Liver (tissue), 9 donors: ENCODE measurements around the gene MCF2L2. TPM values are rescaled to one million over a fixed set of nuclear protein-coding genes. Genes with fewer than 3 reads are reported as not detected.

Experiments
- DNase-seq: peaks from one replicate; pipeline ENCODE4 v3.0.0-alpha.2; 2017; ENCODE audit warnings: low spot score
- H3K27ac ChIP-seq, 2 donors: one replicate each; pipeline ENCODE4 v1.7.0; 2013; ENCODE audit warnings: inconsistent platforms in 2 of 2, low read length in 2 of 2, control low read depth in 1 of 2, low read depth in 1 of 2, mild to moderate bottlenecking in 1 of 2
- H3K27me3 ChIP-seq, 4 donors: one replicate each; pipeline versions ENCODE4 v1.6.1 to v1.7.0; 2013; ENCODE audit warnings: low read length in 3 of 4, inconsistent platforms in 1 of 4, mild to moderate bottlenecking in 1 of 4, moderate library complexity in 1 of 4; ENCODE audit not compliant: control insufficient read depth in 4 of 4, insufficient read depth in 4 of 4
- H3K36me3 ChIP-seq, 4 donors: one replicate each; pipeline versions ENCODE4 v1.6.1 to v1.7.0; 2013; ENCODE audit warnings: low read length in 3 of 4, mild to moderate bottlenecking in 3 of 4, low read depth in 1 of 4, moderate library complexity in 1 of 4; ENCODE audit not compliant: control insufficient read depth in 4 of 4, insufficient read depth in 3 of 4
- H3K4me1 ChIP-seq, 4 donors: one replicate each; pipeline versions ENCODE4 v1.6.1 to v1.7.0; 2013; ENCODE audit warnings: low read length in 3 of 4, mild to moderate bottlenecking in 3 of 4, moderate library complexity in 1 of 4; ENCODE audit not compliant: control insufficient read depth in 4 of 4, insufficient read depth in 4 of 4
- H3K4me3 ChIP-seq, 3 donors: one replicate each; pipeline versions ENCODE4 v1.6.1 to v1.7.0; 2013; ENCODE audit warnings: low read length in 3 of 3, control low read depth in 1 of 3, low read depth in 1 of 3, mild to moderate bottlenecking in 1 of 3
- H3K9ac ChIP-seq, 2 donors: one replicate each; pipeline ENCODE4 v1.7.0; 2013; ENCODE audit warnings: low read length in 2 of 2, mild to moderate bottlenecking in 2 of 2, moderate library complexity in 2 of 2, control low read depth in 1 of 2, low read depth in 1 of 2
- H3K9me3 ChIP-seq, 4 donors: one replicate each; pipeline versions ENCODE4 v1.6.1 to v1.7.0; 2013; ENCODE audit warnings: low read length in 3 of 4; ENCODE audit not compliant: control insufficient read depth in 4 of 4
- EGR1 ChIP-seq, 2 donors: IDR thresholded peaks; 2 replicates each; pipeline ENCODE4 v1.6.1; 2016 to 2018; ENCODE audit warnings: antibody characterized with exemption in 2 of 2, low read depth in 2 of 2
- FOXA1 ChIP-seq: IDR thresholded peaks from 2 replicates; pipeline ENCODE4 v1.6.1; 2016; ENCODE audit warnings: antibody characterized with exemption
- FOXA2 ChIP-seq: IDR thresholded peaks from 2 replicates; pipeline ENCODE4 v1.6.1; 2016; ENCODE audit warnings: antibody characterized with exemption
- GABPA ChIP-seq, 2 donors: IDR thresholded peaks in 1 of 2; conservative IDR thresholded peaks in 1 of 2; 2 replicates each; pipeline ENCODE4 v1.6.1; 2016; ENCODE audit warnings: antibody characterized with exemption in 2 of 2, mild to moderate bottlenecking in 1 of 2, moderate library complexity in 1 of 2
- HNF4A ChIP-seq, 2 donors: conservative IDR thresholded peaks; 2 replicates each; pipeline ENCODE4 v1.6.1; 2016; ENCODE audit warnings: antibody characterized with exemption in 2 of 2, mild to moderate bottlenecking in 2 of 2
- HNF4G ChIP-seq: IDR thresholded peaks from 2 replicates; pipeline ENCODE4 v1.6.1; 2016; ENCODE audit warnings: antibody characterized with exemption
- JUND ChIP-seq, 2 donors: IDR thresholded peaks; 2 replicates each; pipeline ENCODE4 v1.6.1; 2016; ENCODE audit warnings: antibody characterized with exemption in 2 of 2
- NR2F2 ChIP-seq: IDR thresholded peaks from 2 replicates; pipeline ENCODE4 v1.6.1; 2016; ENCODE audit warnings: antibody characterized with exemption
- RXRA ChIP-seq, 2 donors: IDR thresholded peaks; 2 replicates each; pipeline ENCODE4 v1.6.1; 2017 to 2018; ENCODE audit warnings: antibody characterized with exemption in 2 of 2, mild to moderate bottlenecking in 1 of 2
- SP1 ChIP-seq: IDR thresholded peaks from 2 replicates; pipeline ENCODE4 v1.6.1; 2018; ENCODE audit warnings: antibody characterized with exemption, mild to moderate bottlenecking
- TAF1 ChIP-seq: conservative IDR thresholded peaks from 2 replicates; pipeline ENCODE4 v1.6.1; 2016; ENCODE audit warnings: antibody characterized with exemption, mild to moderate bottlenecking
- YY1 ChIP-seq: IDR thresholded peaks from 2 replicates; pipeline ENCODE4 v1.6.1; 2016; ENCODE audit warnings: antibody characterized with exemption, mild to moderate bottlenecking
- WGBS: extraction: QIAGEN DNeasy Blood & Tissue Kit; methylation state at CpG from one replicate; pipeline ENCODE4 v1.1.7; 2013; 5-methylcytosine and 5-hydroxymethylcytosine counted together
- polyA plus RNA-seq, 2 donors: library from polyadenylated mRNA; stranded (reverse) in 1 of 2; unstranded in 1 of 2; fragments of 200-250 nt in 1 of 2; fragments of >200 nt in 1 of 2; fragmentation: Nextera tagmentation in 1 of 2; extraction: Ambion mirVana in 1 of 2; gene quantifications; one replicate each; pipeline versions ENCODE4 v1.2.1 to v1.2.3, GENCODE V29; 2013 to 2015
- total RNA-seq, 2 donors: library from RNA; depleted of rRNA; stranded (reverse); fragments of >200 nt; gene quantifications; one replicate each; pipeline ENCODE4 v1.2.3, GENCODE V29; 2014
- TF ChIP-seq, protein P1 (sequence below): IDR thresholded peaks from 2 replicates; pipeline ENCODE4 v1.6.1; 2016; ENCODE audit warnings: antibody characterized with exemption, mild to moderate bottlenecking
- TF ChIP-seq, protein P2 (sequence below): IDR thresholded peaks from 2 replicates; pipeline ENCODE4 v1.6.1; 2016; ENCODE audit warnings: antibody characterized with exemption
- TF ChIP-seq, protein P3 (sequence below): fragments of 150-350 bp; IDR thresholded peaks from 2 replicates; pipeline ENCODE4 v1.5.1; 2017; ENCODE audit warnings: improper control_type of control experiment, low read depth, low read length; ENCODE audit not compliant: missing input control
- TF ChIP-seq, protein P4 (sequence below): IDR thresholded peaks from 2 replicates; pipeline ENCODE4 v1.6.1; 2016; ENCODE audit warnings: antibody characterized with exemption
- donor health status: healthy.
- donor health status: healthy.
- donor health status: healthy.
- donor health status: healthy.
- donor health status: healthy.

The MCF2L2 gene
- total and polyA plus RNA-seq, 4 donors: 0.02 to 0.47 (median 0.17) TPM; not detected in 1

DNA sequence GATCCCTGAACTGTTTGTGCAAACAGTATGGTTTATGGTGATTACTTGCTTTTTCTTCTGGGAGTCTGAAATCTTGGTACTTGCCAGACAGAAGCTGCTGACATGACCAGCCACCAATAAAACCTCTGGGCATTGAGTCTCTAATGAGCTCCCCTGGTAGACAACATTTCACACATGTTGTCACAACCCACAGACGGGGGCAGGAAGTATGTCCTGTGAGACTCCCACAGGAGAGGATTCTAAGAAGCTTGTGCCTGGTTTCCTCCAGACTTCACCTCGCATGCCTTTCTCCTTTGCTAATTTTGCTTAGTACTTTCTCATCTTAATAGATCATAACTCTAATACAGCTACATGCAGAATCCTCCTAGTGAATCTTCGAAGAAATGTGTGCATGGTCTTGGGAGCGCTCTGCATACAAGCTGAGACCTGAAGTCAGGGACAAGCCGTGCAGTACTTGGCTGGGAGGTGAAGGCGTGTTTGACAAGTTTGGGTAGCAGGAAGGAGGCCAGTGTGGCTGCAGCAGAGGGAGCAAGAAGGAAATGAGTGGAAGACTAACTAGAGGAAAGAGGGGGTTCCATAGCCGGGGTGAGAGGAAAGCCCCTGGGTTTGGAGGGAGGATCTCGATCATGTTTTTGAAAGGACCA lies 126.4 kb downstream of the MCF2L2 start:
- no peak for DNase-seq
- no peak overlapping the region for H3K4me3 ChIP-seq

DNA sequence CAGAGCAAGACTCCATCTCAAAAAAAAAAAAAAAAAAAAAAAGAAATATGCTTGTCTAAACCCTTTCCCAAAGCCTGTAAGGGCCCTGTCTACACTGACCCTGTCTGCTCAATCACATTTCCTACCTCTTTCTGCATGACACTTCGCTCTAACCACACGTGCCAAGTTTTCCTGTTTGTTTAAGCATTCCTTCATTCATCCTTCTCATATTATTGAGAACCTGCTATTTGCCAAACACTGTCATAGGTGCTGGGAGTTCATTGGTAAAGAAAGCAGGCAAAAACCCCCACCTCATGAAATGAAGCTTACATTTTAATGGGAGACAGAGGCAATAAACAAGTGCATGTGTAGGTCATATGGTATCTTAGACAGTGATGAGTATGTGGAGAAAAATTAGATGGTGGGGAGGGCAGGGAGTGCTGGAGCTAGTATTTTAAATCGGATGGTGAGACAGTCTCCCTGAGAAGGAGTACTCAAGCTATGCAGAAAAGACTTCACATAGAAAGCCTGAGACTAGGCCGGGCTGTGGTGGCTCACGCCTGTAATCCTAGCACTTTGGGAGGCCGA lies 127.3 kb downstream of the MCF2L2 start:
- Histone ChIP-seq H3K27me3 (no peaks in the 10 kb centered on the region), H3K4me1 (no peaks in the 10 kb centered on the region), H3K36me3 (no peaks in the 10 kb centered on the region), H3K4me3 (no peak overlapping the region), H3K27ac (no peak overlapping the region), H3K9me3 (no peaks in the 10 kb centered on the region), H3K9ac (no peak overlapping the region)
- 90% methylated on average over 6 of the region's 6 CpGs for WGBS
- no peak for DNase-seq
- TF ChIP-seq RXRA (IDR thresholded peaks at IDR 0.05) (no peak), FOXA1 (no peak), SP1 (no peak), TAF1 (no peak), FOXA2 (no peak), JUND (IDR thresholded peaks at IDR 0.05) (no peak), YY1 (no peak), HNF4G (no peak), NR2F2 (no peak), EGR1 (IDR thresholded peaks at IDR 0.05; ENCODE audit: low read depth in 2 of 2) (no peak), GABPA (IDR thresholded peaks at IDR 0.05 in 1 of 2, conservative IDR thresholded peaks at IDR 0.05 in 1 of 2) (no peak)
- TF ChIP-seq, protein P1, sequence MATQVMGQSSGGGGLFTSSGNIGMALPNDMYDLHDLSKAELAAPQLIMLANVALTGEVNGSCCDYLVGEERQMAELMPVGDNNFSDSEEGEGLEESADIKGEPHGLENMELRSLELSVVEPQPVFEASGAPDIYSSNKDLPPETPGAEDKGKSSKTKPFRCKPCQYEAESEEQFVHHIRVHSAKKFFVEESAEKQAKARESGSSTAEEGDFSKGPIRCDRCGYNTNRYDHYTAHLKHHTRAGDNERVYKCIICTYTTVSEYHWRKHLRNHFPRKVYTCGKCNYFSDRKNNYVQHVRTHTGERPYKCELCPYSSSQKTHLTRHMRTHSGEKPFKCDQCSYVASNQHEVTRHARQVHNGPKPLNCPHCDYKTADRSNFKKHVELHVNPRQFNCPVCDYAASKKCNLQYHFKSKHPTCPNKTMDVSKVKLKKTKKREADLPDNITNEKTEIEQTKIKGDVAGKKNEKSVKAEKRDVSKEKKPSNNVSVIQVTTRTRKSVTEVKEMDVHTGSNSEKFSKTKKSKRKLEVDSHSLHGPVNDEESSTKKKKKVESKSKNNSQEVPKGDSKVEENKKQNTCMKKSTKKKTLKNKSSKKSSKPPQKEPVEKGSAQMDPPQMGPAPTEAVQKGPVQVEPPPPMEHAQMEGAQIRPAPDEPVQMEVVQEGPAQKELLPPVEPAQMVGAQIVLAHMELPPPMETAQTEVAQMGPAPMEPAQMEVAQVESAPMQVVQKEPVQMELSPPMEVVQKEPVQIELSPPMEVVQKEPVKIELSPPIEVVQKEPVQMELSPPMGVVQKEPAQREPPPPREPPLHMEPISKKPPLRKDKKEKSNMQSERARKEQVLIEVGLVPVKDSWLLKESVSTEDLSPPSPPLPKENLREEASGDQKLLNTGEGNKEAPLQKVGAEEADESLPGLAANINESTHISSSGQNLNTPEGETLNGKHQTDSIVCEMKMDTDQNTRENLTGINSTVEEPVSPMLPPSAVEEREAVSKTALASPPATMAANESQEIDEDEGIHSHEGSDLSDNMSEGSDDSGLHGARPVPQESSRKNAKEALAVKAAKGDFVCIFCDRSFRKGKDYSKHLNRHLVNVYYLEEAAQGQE: no peak
- TF ChIP-seq, protein P2, sequence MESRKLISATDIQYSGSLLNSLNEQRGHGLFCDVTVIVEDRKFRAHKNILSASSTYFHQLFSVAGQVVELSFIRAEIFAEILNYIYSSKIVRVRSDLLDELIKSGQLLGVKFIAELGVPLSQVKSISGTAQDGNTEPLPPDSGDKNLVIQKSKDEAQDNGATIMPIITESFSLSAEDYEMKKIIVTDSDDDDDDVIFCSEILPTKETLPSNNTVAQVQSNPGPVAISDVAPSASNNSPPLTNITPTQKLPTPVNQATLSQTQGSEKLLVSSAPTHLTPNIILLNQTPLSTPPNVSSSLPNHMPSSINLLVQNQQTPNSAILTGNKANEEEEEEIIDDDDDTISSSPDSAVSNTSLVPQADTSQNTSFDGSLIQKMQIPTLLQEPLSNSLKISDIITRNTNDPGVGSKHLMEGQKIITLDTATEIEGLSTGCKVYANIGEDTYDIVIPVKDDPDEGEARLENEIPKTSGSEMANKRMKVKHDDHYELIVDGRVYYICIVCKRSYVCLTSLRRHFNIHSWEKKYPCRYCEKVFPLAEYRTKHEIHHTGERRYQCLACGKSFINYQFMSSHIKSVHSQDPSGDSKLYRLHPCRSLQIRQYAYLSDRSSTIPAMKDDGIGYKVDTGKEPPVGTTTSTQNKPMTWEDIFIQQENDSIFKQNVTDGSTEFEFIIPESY: no peak
- TF ChIP-seq, protein P3, sequence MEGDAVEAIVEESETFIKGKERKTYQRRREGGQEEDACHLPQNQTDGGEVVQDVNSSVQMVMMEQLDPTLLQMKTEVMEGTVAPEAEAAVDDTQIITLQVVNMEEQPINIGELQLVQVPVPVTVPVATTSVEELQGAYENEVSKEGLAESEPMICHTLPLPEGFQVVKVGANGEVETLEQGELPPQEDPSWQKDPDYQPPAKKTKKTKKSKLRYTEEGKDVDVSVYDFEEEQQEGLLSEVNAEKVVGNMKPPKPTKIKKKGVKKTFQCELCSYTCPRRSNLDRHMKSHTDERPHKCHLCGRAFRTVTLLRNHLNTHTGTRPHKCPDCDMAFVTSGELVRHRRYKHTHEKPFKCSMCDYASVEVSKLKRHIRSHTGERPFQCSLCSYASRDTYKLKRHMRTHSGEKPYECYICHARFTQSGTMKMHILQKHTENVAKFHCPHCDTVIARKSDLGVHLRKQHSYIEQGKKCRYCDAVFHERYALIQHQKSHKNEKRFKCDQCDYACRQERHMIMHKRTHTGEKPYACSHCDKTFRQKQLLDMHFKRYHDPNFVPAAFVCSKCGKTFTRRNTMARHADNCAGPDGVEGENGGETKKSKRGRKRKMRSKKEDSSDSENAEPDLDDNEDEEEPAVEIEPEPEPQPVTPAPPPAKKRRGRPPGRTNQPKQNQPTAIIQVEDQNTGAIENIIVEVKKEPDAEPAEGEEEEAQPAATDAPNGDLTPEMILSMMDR: no peak

More for the DNA sequence above, 126.4 kb downstream of the MCF2L2 start:
- Histone ChIP-seq H3K27me3 (no peaks in the 10 kb centered on the region), H3K9ac (no peak overlapping the region), H3K27ac (no peak overlapping the region), H3K36me3 (no peaks in the 10 kb centered on the region), H3K4me1 (peaks cover 0 to 4% (median 0%) of the 10 kb centered on the region in 4 donors), H3K9me3 (no peaks in the 10 kb centered on the region)
- TF ChIP-seq JUND (IDR thresholded peaks at IDR 0.05): no peak
- TF ChIP-seq, protein P3: no peak
- no peak for TF ChIP-seq SP1
- TF ChIP-seq, protein P2: no peak
- TF ChIP-seq HNF4A (conservative IDR thresholded peaks at IDR 0.05): no peak
- TF ChIP-seq, protein P4, sequence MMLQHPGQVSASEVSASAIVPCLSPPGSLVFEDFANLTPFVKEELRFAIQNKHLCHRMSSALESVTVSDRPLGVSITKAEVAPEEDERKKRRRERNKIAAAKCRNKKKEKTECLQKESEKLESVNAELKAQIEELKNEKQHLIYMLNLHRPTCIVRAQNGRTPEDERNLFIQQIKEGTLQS: no peak
- TF ChIP-seq FOXA1: no peak
- no peak for TF ChIP-seq EGR1 (IDR thresholded peaks at IDR 0.05; ENCODE audit: low read depth in 2 of 2)
- WGBS: 80% methylated on average over 8 of the region's 8 CpGs
